Bronchial epithelial cell (primary cell): ENCODE measurements around the gene RAI1. TPM values are rescaled to one million over a fixed set of nuclear protein-coding genes. Genes with fewer than 3 reads are reported as not detected.
A peak's percentile ranks its signal among the peaks of the same experiment; 100 is the strongest.
"Not testable (repeated sequence)": the region's sequence is repeated elsewhere in the genome, so short reads cannot be mapped to it uniquely, and the experiment has no call there.

Experiments used
- DNase-seq: peaks from one replicate; pipeline ENCODE4 v3.0.0-alpha.2; 2010; ENCODE audit warnings: low read depth
- FAIRE-seq: peaks from 2 replicates; lab custom pipeline; 2011; peaks lifted over from hg19 to GRCh38; lab: Jason Lieb, UNC
- H3K27me3 ChIP-seq: 2 replicates; pipeline ENCODE4 v1.5.1; 2011; ENCODE audit warnings: low read length; ENCODE audit not compliant: control insufficient read depth, insufficient read depth
- H3K36me3 ChIP-seq: 2 replicates; pipeline ENCODE4 v1.5.1; 2011; ENCODE audit warnings: low read length; ENCODE audit not compliant: control insufficient read depth, insufficient read depth
- H3K4me3 ChIP-seq: 2 replicates; pipeline ENCODE4 v1.5.1; 2011; ENCODE audit warnings: mild to moderate bottlenecking, low read depth, low read length, control low read depth
- total RNA-seq: library from RNA; depleted of rRNA; stranded (reverse); fragments of >200 nt; gene quantifications from 2 replicates; pipeline ENCODE4 v1.2.1, GENCODE V29; 2014
- TF ChIP-seq, protein P1 (sequence below): IDR thresholded peaks from 2 replicates; pipeline ENCODE4 v1.5.1; 2011; ENCODE audit warnings: mild to moderate bottlenecking, moderate library complexity, low read length, control low read depth, inconsistent platforms; ENCODE audit not compliant: insufficient read depth, severe bottlenecking

RAI1 gene
- total RNA-seq, 1 donor from 2014 or later, result 7.4 TPM

DNA sequence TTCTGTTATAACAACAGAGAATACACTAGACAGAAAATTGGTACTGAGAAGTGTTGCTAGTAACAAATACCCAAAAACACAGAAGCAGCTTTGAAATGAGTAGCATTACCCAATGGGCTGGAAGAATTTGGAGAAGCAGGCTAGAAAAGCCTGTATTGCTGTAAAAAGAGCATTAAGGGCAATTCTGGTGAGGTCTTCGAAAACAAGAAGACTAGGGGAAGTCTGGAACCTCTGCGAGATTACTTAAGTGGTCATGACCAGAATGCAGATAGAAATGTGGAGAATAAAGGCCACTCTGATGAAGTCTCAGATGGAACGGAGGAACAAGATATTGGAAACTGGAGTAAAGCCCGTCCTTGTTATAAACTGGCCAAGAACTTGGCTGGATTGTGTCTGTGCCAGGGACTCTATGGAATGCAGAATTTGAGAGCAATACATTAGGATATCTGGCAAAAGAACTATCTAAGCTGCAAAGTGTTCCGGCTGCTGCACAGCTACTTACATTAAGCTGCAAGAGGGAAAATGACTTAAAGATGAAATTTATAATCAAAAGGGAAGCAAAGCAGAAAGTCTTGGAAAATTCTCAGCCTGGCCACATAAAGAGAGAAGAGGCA lies 44.9 kb upstream of the RAI1 start:
- H3K4me3 ChIP-seq, result no peak overlapping the region
- DNase-seq (no peak), FAIRE-seq (no peak)
- no peaks in the 10 kb centered on the region for H3K36me3 ChIP-seq
- TF ChIP-seq, protein P1, sequence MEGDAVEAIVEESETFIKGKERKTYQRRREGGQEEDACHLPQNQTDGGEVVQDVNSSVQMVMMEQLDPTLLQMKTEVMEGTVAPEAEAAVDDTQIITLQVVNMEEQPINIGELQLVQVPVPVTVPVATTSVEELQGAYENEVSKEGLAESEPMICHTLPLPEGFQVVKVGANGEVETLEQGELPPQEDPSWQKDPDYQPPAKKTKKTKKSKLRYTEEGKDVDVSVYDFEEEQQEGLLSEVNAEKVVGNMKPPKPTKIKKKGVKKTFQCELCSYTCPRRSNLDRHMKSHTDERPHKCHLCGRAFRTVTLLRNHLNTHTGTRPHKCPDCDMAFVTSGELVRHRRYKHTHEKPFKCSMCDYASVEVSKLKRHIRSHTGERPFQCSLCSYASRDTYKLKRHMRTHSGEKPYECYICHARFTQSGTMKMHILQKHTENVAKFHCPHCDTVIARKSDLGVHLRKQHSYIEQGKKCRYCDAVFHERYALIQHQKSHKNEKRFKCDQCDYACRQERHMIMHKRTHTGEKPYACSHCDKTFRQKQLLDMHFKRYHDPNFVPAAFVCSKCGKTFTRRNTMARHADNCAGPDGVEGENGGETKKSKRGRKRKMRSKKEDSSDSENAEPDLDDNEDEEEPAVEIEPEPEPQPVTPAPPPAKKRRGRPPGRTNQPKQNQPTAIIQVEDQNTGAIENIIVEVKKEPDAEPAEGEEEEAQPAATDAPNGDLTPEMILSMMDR, result no peak
- no peaks in the 10 kb centered on the region for H3K27me3 ChIP-seq

DNA sequence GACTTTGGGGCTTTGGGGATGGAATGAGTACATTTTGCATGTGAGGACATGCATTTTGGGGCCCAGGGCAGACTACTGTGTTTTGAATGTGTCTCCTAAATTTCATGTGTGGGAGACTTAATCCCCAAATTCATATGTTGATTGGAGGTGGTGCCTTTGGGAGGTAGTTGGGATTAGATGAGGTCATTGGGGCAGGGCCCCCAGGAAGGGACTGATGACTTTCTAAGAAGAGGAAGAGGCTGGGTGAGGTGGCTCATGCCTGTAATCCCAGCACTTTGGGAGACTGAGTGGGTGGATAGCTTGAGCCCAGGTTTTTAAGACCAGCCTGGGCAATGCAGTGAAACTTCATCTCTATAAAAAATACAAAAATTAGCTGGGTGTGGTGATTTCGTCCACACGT lies 42.8 kb upstream of the RAI1 start:
- TF ChIP-seq, protein P1, result no peak
- peak; percentile 43 for DNase-seq
- no peak for FAIRE-seq
- no peak overlapping the region for H3K4me3 ChIP-seq
- H3K36me3 ChIP-seq, result no peaks in the 10 kb centered on the region
- no peaks in the 10 kb centered on the region for H3K27me3 ChIP-seq

DNA sequence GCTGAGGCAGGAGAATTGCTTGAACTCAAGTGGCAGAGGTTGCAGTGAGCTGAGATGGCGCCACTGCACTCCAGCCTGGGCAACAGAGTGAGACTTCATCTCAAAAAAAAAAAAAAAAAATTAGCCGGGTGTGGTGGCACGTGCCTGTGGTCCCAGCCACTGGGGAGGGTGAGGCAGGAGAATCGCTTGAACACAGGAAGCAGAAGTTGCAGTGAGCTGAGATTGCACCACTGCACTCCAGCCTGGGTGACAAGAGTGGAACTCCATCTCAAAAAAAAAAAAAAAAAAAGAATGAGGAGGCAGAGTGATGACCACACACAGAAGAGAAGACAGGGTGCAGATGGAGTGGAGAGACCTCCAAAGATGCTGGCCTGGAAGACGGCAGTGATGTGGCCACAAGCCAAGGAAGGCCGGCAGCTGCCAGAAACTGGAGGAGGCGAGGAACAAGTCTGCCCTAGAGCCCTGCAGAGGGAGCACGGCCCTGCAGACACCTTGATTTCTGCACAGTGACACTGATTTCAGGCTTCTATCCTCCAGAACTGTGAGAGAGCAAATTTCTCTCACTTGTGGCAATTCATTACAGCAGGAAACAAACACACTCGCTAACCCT lies 41.5 kb upstream of the RAI1 start:
- not testable (repeated sequence) for H3K27me3 ChIP-seq, FAIRE-seq, H3K4me3 ChIP-seq, DNase-seq, H3K36me3 ChIP-seq

DNA sequence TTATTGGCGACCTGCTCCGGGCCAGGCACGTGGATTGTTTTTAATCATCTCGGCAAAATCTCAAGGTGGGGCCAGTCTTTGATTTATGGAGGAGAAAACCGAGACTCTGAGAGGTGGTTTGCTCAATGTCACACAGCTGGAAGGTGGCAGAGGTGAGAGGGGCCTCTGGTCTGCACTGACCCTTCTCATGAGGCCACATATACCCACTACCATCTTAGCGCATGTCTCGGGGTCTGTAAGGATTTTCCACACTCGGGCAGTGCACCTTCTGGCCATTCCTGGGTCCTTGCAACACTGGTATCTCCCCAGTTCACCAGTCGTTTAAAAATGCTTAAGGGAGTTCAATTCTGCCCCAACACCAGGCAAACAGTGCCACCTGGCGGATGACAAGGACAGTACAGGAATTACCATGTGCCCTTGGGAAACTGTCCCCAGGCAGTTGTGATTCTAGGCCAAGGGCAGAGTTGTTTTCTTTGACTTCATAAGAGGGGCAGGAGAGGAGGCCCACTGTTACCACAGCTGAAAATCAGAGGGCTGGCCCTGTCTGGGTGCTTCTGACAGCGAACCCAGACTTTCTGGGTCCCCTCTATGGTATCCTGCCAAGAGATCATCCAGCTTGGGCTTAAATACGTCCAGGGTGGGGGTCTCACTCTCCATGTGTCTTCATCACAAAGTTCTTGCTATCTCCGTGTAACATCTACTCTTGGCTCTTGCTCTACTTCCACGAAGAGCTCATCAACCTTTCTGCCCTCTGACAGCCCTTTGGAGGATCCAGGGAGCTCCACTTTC lies 39.4 kb upstream of the RAI1 start:
- TF ChIP-seq, protein P1, result peak; percentile 83
- FAIRE-seq (peak; percentile 83), DNase-seq (peak; percentile 64)
- no peaks in the 10 kb centered on the region for H3K27me3 ChIP-seq
- H3K36me3 ChIP-seq, result no peaks in the 10 kb centered on the region
- H3K4me3 ChIP-seq, result no peak overlapping the region

DNA sequence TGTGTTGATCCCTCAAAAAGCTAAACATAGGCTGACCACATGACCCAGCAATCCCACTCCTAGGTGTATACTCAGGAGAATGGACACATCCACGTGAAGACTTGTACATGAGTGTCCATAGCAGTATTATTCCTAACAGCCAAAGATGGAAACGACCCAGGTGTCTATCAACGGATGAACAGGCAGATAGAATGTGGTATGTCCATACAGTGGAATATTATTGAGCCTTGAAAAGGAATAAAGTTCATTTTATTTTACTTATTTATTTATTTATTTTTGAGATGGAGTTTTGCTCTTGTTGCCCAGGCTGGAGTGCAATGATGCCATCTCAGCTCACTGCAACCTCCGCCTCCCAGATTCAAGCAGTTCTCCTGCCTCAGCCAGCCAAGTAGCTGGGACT lies 36.1 kb upstream of the RAI1 start:
- not testable (repeated sequence) for FAIRE-seq, H3K27me3 ChIP-seq, DNase-seq, H3K4me3 ChIP-seq, H3K36me3 ChIP-seq

DNA sequence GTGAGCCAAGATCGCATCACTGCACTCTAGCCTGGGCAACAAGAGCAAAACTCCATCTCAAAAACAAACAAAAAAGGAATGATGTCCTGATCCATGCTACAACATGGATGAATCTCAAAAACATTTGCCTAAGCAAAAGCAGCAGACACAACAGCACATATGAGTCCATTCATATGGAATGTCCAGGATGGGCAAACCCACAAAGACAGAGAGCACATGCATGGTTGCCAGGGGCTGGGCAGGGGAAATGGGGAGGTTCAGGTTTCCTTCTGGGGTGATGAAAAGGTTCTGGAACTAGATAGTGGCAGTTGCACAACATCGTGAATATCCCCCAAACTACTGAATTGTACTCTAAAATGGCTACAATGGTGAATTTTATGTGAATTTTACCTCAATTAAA lies 35.3 kb upstream of the RAI1 start:
- TF ChIP-seq, protein P1, result no peak
- H3K36me3 ChIP-seq, result no peaks in the 10 kb centered on the region
- peaks cover 2% of the 10 kb centered on the region for H3K27me3 ChIP-seq
- no peak for FAIRE-seq
- DNase-seq, result peak; percentile 33
- H3K4me3 ChIP-seq, result no peak overlapping the region
